ENCODE data around the gene KCNIP3. TPM values are rescaled to one million over a fixed set of nuclear protein-coding genes. Genes with fewer than 3 reads are reported as not detected.

The KCNIP3 gene
- total RNA-seq, 4 donors from 2014 or later: 2.3 to 28.0 (median 12.7) TPM

DNA sequence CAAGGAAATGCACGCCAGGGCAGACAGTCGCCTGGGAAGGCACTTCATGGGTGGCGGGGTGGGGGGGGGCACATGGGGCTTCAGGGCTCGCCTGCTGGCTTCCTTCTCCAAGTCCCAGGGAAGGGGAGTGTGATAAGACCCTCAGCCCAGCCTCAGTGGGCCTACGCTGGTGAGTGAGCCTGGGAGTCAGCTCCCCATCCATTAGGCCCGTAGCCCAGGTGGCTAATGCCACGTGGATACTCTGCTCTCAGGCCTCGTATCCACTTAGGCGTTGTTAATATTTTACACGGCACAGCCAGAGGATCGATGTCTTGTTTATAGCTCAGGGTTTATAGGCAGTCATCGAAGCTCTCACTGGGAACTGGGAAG, 47.1 kb downstream of the KCNIP3 start:
- TF ChIP-seq, protein P1, sequence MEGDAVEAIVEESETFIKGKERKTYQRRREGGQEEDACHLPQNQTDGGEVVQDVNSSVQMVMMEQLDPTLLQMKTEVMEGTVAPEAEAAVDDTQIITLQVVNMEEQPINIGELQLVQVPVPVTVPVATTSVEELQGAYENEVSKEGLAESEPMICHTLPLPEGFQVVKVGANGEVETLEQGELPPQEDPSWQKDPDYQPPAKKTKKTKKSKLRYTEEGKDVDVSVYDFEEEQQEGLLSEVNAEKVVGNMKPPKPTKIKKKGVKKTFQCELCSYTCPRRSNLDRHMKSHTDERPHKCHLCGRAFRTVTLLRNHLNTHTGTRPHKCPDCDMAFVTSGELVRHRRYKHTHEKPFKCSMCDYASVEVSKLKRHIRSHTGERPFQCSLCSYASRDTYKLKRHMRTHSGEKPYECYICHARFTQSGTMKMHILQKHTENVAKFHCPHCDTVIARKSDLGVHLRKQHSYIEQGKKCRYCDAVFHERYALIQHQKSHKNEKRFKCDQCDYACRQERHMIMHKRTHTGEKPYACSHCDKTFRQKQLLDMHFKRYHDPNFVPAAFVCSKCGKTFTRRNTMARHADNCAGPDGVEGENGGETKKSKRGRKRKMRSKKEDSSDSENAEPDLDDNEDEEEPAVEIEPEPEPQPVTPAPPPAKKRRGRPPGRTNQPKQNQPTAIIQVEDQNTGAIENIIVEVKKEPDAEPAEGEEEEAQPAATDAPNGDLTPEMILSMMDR (IDR thresholded peaks at IDR 0.05; ENCODE audit: low read depth): no peak

DNA sequence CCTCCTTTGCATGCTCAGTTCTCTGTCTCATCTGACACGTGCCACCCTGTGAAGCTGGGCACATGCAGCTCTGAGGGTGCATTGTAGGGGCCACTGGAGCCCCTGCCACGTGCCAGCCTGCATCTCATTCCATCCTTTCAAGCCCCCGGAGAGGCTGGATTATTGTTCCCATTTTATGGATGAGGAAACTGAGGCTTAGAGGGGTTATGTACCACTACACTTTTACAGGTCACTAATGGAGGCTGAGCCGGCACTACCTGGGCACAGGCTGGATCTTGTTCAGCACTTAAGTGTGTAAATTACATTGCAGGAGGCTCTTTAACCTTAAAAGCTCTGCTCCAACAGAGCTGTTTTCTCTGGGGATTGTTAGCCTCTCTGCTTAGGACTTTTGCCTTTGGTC, 47.5 kb downstream of the KCNIP3 start:
- TF ChIP-seq, protein P1 (IDR thresholded peaks at IDR 0.05; ENCODE audit: low read depth): no peak

- TF ChIP-seq, protein P1 (IDR thresholded peaks at IDR 0.05; ENCODE audit: low read depth): no peak
Observed at GRCh38 chr2:95345081-95345562, 48.0 kb downstream of the KCNIP3 start.

DNA sequence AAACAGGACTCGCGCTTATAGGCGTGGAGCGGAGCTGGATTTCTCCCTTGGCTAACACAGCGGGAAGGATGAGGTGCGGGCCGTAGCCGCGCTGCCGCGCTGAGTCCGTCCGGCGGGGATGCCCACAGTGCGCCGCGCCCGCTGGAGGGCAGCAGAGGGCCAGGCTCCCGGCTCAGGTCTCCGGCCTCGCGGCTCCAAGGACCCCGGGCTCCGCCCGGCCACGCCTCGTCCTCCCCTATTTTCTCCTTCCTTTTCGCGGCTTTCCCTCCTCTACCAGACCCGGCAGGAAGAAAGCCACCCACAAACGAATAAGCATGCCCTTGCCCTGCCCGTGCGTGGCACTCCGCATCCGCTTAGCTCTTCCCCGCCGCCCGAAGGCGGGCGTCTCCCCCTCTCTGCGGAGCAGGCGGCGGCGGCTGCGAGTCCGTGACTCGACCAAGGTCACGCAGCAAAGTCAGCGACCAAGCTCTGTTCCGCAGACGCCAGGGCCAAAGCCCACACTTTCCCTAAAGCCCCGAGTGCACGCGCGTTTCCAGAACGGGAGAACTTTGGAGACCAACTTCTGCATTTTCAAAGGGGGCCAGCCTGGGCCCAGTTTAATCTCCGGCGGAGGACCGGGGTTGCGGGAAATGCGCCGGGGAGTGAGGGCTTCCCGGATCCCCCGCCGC, 48.5 kb downstream of the KCNIP3 start:
- TF ChIP-seq, protein P1 (IDR thresholded peaks at IDR 0.05; ENCODE audit: low read depth): no peak

- TF ChIP-seq, protein P1 (IDR thresholded peaks at IDR 0.05; ENCODE audit: low read depth): no peak
Observed at GRCh38 chr2:95346231-95346737, 49.1 kb downstream of the KCNIP3 start.

GRCh38 chr2:95346738-95347671, 49.9 kb downstream of the KCNIP3 start:
- TF ChIP-seq, protein P1 (IDR thresholded peaks at IDR 0.05; ENCODE audit: low read depth): no peak

Measured in subcutaneous adipose tissue (tissue), 4 donors.